Upper lobe of left lung (tissue), 6 donors: ENCODE measurements around the gene TAF4. TPM values are rescaled to one million over a fixed set of nuclear protein-coding genes. Genes with fewer than 3 reads are reported as not detected.

Experiments used
- ATAC-seq, 2 donors: fragments of 200-7000 bp; cut with Tn5 transposase; one replicate each; pipeline ENCODE4 v1.9.1; 2022; ENCODE audit warnings: mild to moderate bottlenecking in 2 of 2, moderate library complexity in 2 of 2; ENCODE audit not compliant: low FRiP score in 2 of 2
- DNase-seq, 2 donors: peaks; one replicate each; pipeline ENCODE4 v3.0.0-alpha.2; 2019 to 2020
- H3K27ac ChIP-seq, 4 donors: fragments of 200-600 bp; sonication (generic); one replicate each; pipeline ENCODE4 v1.5.1; 2016 to 2019
- H3K27me3 ChIP-seq, 4 donors: fragments of 200-600 bp; sonication (generic); one replicate each; pipeline ENCODE4 v1.5.1; 2017 to 2019
- H3K36me3 ChIP-seq, 4 donors: fragments of 200-600 bp; sonication (generic); one replicate each; pipeline ENCODE4 v1.5.1; 2016 to 2019
- H3K4me1 ChIP-seq, 4 donors: fragments of 200-600 bp; sonication (generic); one replicate each; pipeline ENCODE4 v1.5.1; 2018 to 2019
- H3K4me3 ChIP-seq, 4 donors: fragments of 200-600 bp; sonication (generic); one replicate each; pipeline ENCODE4 v1.5.1; 2017 to 2019; ENCODE audit warnings: mild to moderate bottlenecking in 2 of 4, moderate library complexity in 1 of 4
- H3K9me3 ChIP-seq, 4 donors: fragments of 200-600 bp; sonication (generic); one replicate each; pipeline ENCODE4 v1.5.1; 2018 to 2019
- CTCF ChIP-seq, 6 experiments: fragments of 450-650 bp in 4 of 6; fragments of 200-600 bp in 2 of 6; sonication (generic) in 2 of 6; IDR thresholded peaks; one replicate each; pipeline ENCODE4 v1.5.1; 2016 to 2019; ENCODE audit warnings: antibody characterized with exemption in 6 of 6
- EP300 ChIP-seq, 4 donors: sonication (generic); formaldehyde crosslinking; IDR thresholded peaks; one replicate each; pipeline ENCODE4 v1.5.1; 2017; ENCODE audit warnings: antibody characterized with exemption in 4 of 4, control low read depth in 2 of 4
- POLR2A ChIP-seq, 4 donors: fragments of 450-650 bp; IDR thresholded peaks; one replicate each; pipeline ENCODE4 v1.5.1; 2016 to 2017; ENCODE audit warnings: antibody characterized with exemption in 4 of 4, mild to moderate bottlenecking in 2 of 4
- POLR2AphosphoS5 ChIP-seq, 2 donors: sonication (generic); formaldehyde crosslinking; IDR thresholded peaks; one replicate each; pipeline ENCODE4 v1.5.1; 2017; ENCODE audit warnings: antibody characterized with exemption in 2 of 2
- WGBS, 2 donors: methylation state at CpG; one replicate each; pipeline ENCODE4 v1.1.5; 2017 to 2018; 5-methylcytosine and 5-hydroxymethylcytosine counted together
- total RNA-seq, 6 donors: library from RNA; depleted of rRNA in 4 of 6; stranded (reverse); fragments of >200 nt in 4 of 6; gene quantifications; one replicate each; pipeline versions ENCODE4 v1.1.0 to v1.2.1, GENCODE V29; 2016 to 2021
- donor health status: DM: no; HTN: no; CAD: no; lungs with moderate emphysema.
- donor health status: DM: no; HTN: yes; CAD: no; lungs with severe emphysema.

Gene TAF4
- total RNA-seq, 6 donors from 2014 or later: 13.0 to 44.0 (median 20.7) TPM

- no peak for TF ChIP-seq CTCF (IDR thresholded peaks at IDR 0.05)
- ATAC-seq (peak in 1 of 2 donors; percentile 31), DNase-seq (no peak)
- Histone ChIP-seq H3K27me3 (no peaks in the 10 kb centered on the region), H3K27ac (no peak overlapping the region), H3K4me1 (no peaks in the 10 kb centered on the region), H3K9me3 (no peaks in the 10 kb centered on the region), H3K4me3 (no peak overlapping the region), H3K36me3 (no peaks in the 10 kb centered on the region)
- 74 to 81% methylated on average over 13 of the region's 13 CpGs for WGBS, 2 donors
Measured at GRCh38 chr20:62032609-62033368, 32.9 kb downstream of the TAF4 start.

GRCh38 chr20:62031462-62032092, 34.1 kb downstream of the TAF4 start:
- ATAC-seq (no peak), DNase-seq (peak in 1 of 2 donors; percentile 68)
- no peak overlapping the region for H3K27ac ChIP-seq
- no peaks in the 10 kb centered on the region for H3K36me3 ChIP-seq
- H3K4me1 ChIP-seq: peaks cover 0 to under 1% (median under 1%) of the 10 kb centered on the region in 4 donors
- H3K4me3 ChIP-seq: no peak overlapping the region
- 94 to 96% methylated on average over 15 of the region's 15 CpGs for WGBS, 2 donors
- H3K9me3 ChIP-seq: no peaks in the 10 kb centered on the region
- H3K27me3 ChIP-seq: no peaks in the 10 kb centered on the region
- TF ChIP-seq CTCF (IDR thresholded peaks at IDR 0.05) (no peak), EP300 (IDR thresholded peaks at IDR 0.05) (no peak), POLR2AphosphoS5 (IDR thresholded peaks at IDR 0.05) (no peak), POLR2A (IDR thresholded peaks at IDR 0.05) (no peak)

- Histone ChIP-seq H3K36me3 (no peaks in the 10 kb centered on the region), H3K4me1 (peaks cover 5 to 7% (median 6%) of the 10 kb centered on the region in 4 donors), H3K4me3 (no peak overlapping the region), H3K9me3 (no peaks in the 10 kb centered on the region), H3K27me3 (no peaks in the 10 kb centered on the region), H3K27ac (no peak overlapping the region)
- peak in 1 of 2 donors; percentile 55 for DNase-seq
- WGBS, 2 donors: 74 to 81% methylated on average over 13 to 14 of the region's 14 CpGs
- TF ChIP-seq CTCF (IDR thresholded peaks at IDR 0.05) (no peak), EP300 (IDR thresholded peaks at IDR 0.05) (no peak), POLR2AphosphoS5 (IDR thresholded peaks at IDR 0.05) (no peak), POLR2A (IDR thresholded peaks at IDR 0.05) (no peak)
- ATAC-seq: no peak
Measured at GRCh38 chr20:62030834-62031434, 34.7 kb downstream of the TAF4 start.

- WGBS, 2 donors: 93 to 95% methylated on average over 9 of the region's 9 CpGs
- ATAC-seq (no peak), DNase-seq (no peak)
- H3K36me3 ChIP-seq: no peaks in the 10 kb centered on the region
- peaks cover 10 to 13% (median 12%) of the 10 kb centered on the region in 4 donors for H3K4me1 ChIP-seq
- H3K9me3 ChIP-seq: no peaks in the 10 kb centered on the region
- TF ChIP-seq POLR2A (IDR thresholded peaks at IDR 0.05) (no peak), EP300 (IDR thresholded peaks at IDR 0.05) (no peak), POLR2AphosphoS5 (IDR thresholded peaks at IDR 0.05) (no peak), CTCF (IDR thresholded peaks at IDR 0.05) (no peak)
- H3K27me3 ChIP-seq: no peaks in the 10 kb centered on the region
- H3K4me3 ChIP-seq: no peak overlapping the region
- H3K27ac ChIP-seq: no peak overlapping the region
Measured at GRCh38 chr20:62030357-62030756, 35.3 kb downstream of the TAF4 start.
